GM20000 (cell line): ENCODE measurements around the gene GTPBP6.

Experiments used
- DNase-seq: peaks from one replicate; pipeline ENCODE4 v3.0.0; 2012; ENCODE audit warnings: low spot score
- TF ChIP-seq, protein P1 (sequence below): IDR thresholded peaks from 2 replicates; pipeline ENCODE4 v1.5.1; 2012; ENCODE audit warnings: mild to moderate bottlenecking, control low read depth; ENCODE audit errors: extremely low read depth, missing control alignments

Gene GTPBP6

DNA sequence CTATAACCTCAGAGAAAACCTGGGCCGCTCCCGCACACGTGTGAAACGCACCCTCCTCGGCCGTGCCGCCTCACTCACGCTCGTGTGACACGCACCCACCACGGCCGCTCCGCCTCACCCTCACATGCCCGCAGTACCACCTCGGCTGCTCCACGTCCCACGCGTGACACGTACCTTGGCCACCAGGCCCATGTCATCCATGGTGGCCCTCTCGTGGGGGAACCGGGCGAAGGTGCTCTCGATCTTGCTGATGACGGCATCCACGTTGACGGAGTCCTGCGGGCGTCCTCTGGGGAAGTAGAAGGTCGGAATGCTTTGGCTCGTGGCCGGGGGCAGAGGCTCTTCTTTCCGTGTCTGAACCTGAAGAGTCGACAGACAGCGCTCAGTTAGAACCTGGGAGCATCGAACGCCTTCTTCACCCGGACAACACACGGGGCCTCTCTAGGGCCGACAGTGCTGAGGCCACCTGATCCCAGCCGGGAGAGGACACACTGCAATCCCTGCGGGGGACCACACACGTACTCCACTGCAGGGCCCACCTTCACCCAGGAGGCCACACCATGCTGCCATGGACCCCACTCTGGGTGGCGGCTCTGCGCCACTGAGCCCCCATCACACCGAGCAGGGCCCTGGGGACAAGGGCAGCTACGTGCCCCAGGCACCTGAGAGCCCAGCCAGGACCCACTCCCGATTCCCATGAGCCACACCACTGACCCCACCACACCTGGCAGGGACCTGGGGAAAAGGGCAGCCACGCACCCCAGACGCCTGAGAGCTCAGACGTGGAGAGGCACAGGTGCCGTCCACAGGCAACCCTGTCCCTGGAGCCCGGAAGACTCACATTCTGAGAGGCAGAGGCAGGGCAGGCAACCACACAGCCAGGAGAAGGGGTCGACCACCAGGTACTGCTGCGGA lies 42.9 kb upstream of the GTPBP6 start:
- TF ChIP-seq, protein P1, sequence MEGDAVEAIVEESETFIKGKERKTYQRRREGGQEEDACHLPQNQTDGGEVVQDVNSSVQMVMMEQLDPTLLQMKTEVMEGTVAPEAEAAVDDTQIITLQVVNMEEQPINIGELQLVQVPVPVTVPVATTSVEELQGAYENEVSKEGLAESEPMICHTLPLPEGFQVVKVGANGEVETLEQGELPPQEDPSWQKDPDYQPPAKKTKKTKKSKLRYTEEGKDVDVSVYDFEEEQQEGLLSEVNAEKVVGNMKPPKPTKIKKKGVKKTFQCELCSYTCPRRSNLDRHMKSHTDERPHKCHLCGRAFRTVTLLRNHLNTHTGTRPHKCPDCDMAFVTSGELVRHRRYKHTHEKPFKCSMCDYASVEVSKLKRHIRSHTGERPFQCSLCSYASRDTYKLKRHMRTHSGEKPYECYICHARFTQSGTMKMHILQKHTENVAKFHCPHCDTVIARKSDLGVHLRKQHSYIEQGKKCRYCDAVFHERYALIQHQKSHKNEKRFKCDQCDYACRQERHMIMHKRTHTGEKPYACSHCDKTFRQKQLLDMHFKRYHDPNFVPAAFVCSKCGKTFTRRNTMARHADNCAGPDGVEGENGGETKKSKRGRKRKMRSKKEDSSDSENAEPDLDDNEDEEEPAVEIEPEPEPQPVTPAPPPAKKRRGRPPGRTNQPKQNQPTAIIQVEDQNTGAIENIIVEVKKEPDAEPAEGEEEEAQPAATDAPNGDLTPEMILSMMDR: no peak
- DNase-seq: no peak

DNA sequence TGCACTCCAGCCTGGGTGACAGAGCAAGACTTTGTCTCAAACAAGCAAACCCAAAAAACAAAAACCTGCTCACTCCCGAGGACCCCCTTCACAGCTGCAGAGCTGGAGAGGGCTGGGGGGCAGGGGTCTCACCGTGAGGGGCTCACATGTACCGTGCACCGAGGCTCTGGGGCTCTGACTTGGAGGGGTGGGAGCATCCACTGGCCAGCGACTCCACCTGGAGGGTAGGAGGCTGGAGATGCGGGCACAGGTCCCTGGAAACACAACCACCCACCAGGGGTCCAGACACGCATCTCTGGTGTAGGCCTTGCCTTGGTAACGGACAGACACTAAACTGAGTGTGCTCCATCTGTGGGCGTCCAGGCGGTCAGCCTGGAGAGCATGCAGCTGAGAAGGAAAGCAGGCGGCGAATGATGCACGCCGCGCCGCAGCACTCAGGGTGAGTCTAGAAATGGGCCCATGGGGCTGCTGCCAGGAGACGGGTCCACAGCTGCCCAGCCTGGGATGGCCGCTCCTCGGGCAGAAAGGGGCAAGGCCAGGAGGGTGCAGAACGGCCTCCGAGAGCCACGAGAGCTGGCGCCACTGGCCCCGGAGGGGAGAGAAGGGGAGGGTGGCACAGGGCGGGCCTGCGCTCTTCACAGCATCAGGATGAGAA lies 42.0 kb upstream of the GTPBP6 start:
- TF ChIP-seq, protein P1: no peak

DNA sequence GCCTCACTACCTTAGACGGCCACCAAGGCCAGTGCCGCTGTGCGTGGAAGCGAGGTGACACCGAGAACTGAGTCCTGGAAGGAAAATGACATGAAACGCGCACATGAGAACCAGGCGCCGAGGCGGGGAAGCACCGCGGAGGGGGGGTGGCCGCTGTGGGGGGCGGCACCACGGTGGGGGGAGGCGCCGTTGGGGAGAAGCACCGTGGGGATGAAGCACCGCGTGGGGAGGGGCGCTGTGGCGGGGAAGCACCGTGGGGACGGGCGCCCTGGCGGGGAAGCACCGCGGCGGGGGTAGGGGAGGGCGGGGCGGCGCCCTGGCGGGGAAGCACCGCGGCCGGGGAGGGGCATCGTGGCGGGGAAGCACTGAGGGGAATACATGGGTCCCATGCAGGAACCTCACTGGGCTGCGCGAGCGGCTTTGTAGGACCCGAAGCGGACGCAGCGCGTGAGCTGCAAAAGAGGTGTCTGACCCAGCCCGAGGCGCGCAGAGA lies 40.1 kb upstream of the GTPBP6 start:
- TF ChIP-seq, protein P1: no peak
- no peak for DNase-seq

More for the DNA sequence above, 42.0 kb upstream of the GTPBP6 start:
- no peak for DNase-seq

DNA sequence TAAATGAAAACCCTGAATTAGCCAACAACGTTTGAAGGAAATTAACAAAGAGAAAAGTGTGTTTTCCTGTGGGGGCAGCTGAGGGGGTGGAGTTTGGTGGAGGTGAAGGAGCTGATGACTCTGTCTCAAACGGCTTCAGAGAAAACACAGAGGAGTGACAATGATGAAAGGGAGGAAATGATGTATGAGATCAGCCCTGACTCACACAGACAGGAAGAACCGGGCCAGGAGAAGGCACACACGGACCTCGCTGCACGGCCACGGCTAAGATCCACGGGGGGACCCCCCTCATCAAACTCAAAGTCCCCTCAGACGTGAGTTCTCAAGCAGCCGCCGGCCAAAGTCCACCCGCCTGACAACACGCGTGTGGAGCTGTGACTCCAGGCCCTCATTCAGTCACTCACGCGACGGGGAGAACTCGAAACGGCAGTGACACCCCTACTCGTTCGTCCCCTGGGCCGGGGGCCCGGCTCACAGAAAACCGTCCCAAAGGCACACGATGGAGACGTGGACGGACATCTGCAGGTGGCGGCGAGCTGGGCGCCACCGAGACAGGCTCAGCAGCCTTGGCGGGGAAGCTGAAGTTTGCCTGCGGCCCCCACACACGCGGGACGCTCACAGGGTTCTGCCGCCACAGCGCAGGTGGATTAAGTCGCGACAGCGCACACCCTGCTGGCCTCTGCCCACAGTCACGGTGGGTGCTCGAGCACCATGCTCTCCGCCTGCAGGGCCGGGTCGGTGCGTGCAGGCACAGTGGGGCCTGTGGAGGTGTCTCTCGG lies 39.3 kb upstream of the GTPBP6 start:
- no peak for DNase-seq
- TF ChIP-seq, protein P1: no peak

DNA sequence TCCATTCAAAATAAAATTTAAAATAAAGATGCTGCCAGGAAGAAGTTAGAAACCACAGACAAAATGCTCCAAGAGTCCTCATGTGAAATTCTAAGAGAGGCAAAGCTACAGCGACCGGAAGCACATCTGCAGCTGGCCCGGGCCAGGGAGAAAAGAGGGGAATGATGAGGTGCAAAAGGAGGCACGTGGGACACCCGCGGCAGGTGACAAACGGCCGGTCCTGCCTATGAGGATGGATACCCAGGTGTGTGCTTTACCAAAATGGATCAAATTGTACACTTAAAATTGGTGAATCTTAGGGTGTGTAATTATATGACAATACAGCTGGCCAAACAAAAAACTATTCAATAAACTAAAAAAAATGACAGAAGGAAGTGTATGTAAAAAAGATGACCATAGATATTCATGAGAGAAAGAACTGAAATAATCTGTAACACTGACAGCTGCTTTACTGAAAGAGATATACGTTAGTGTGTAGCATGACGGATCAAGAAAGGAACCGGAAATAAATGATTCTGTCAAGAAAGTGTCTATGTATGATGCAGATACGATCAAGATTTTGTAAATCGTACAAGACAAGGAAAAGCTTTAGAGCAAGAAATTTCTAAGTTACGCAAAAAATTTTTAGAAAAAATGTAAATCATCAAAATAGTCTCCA lies 38.6 kb upstream of the GTPBP6 start:
- TF ChIP-seq, protein P1: no peak
- no peak for DNase-seq

DNA sequence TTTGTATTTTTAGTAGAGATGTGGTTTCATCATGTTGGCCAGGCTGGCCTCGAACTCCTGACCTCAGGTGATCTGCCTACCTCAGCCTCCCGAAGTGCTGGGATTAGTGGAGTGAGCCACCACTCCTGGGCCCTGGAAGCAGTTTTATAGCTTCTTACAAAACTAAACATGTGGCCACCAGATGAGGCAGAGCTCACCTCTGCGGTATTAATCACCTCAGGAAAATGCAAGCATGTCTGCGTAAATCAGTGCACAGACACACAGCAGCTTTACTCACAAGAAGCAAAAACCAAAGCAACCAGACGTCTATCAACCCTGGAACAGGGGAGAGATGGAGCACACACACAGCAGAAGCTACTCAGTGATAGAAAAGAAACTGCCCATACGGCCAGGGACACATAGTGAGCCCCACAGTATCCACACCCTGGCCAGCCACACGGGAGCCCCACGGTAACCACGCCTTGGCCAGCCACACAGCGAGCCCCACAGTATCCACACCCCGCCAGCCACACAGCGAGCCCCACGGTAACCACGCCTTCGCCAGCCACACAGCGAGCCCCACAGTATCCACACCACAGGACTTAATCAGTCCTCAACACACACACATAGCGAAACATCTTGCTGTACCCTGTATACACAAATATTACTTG lies 37.9 kb upstream of the GTPBP6 start:
- TF ChIP-seq, protein P1: no peak
- DNase-seq: no peak
